Kidney epithelial cell (primary cell): Measurements from ENCODE around the gene ARID4A. TPM values are rescaled to one million over a fixed set of nuclear protein-coding genes. Genes with fewer than 3 reads are reported as not detected.

ENCODE experiments used
- DNase-seq: peaks from one replicate; pipeline ENCODE4 v3.0.0-alpha.2; 2010; ENCODE audit warnings: low read depth
- H3K27me3 ChIP-seq: 2 replicates; pipeline ENCODE4 v1.6.0; 2011; ENCODE audit warnings: low read length; ENCODE audit not compliant: control insufficient read depth, insufficient read depth
- H3K36me3 ChIP-seq: 2 replicates; pipeline ENCODE4 v1.5.1; 2011; ENCODE audit warnings: low read length; ENCODE audit not compliant: control insufficient read depth, insufficient read depth
- H3K4me3 ChIP-seq: 2 replicates; pipeline ENCODE4 v1.5.1; 2011; ENCODE audit warnings: low read depth, mild to moderate bottlenecking, control low read depth, low read length
- CTCF ChIP-seq: IDR thresholded peaks from 2 replicates; pipeline ENCODE4 v1.5.1; 2011; ENCODE audit warnings: mild to moderate bottlenecking, moderate library complexity, low read length, control low read depth, inconsistent platforms; ENCODE audit not compliant: insufficient read depth, poor library complexity, severe bottlenecking
- total RNA-seq: library from RNA; depleted of rRNA; stranded (reverse); fragments of >200 nt; gene quantifications from 2 replicates; pipeline ENCODE4 v1.2.3, GENCODE V29; 2015

Gene ARID4A
- total RNA-seq, 1 donor from 2014 or later: 4.4 TPM

DNA sequence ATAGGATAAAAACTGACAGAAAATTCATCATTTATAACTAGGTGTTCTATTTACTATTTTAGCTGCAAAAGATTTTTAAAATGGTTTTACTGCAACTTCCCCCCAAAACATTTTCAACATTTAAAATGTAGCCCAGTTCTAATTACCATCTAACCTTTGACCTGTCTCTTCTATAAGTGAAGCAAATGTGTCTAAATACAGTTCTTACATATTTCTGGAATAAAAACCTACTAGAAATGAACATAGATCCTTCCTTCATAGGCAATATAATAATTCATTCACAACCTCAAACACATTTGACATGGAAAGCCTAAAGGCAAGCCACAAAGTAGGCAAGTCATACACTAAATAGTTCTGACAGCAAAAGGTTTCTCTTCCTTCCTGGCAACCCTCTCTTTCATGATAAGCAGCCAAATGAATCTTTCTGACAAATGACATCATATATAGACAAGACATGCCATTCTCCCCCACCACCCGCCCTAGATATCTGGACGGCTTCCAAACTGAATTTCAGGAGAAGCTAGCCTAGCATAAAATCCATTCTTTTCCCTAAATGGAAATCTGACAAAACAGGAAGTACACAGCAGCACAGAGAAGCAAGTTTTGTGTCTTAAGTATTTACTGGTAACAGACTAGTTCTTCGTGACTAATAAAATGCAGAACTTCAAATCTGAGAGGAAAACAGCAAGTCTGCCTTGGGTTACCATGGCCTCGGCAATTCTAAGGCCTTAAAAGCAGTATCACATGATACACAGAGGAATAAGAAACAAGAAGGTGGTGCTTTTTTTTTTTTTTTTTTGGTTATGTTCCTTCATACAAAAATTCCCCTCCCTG lies 17.2 kb upstream of the ARID4A start:
- H3K27me3 ChIP-seq: no peaks in the 10 kb centered on the region
- no peak for TF ChIP-seq CTCF
- no peaks in the 10 kb centered on the region for H3K36me3 ChIP-seq
- no peak overlapping the region for H3K4me3 ChIP-seq
- peak; percentile 93 for DNase-seq

DNA sequence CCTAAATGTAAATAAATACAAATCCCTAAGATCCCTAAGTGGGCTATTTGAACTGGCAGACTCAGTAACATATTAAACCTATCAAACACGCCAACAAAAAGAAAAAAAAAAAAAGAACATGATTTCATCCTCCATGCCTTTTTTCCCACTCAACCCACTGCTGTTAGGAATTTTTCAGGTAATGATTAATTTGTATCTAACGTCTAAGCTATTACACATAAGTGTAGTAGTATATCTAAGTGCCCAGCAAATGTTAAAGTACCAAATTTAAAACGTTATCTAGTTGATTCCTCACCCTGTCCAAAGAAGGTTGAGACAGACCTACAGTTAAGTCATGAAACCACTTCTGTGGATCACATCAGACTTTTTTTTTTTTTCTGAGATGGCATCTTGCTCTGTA lies 16.4 kb upstream of the ARID4A start:
- TF ChIP-seq CTCF: no peak
- peak; percentile 69 for DNase-seq
- no peak overlapping the region for H3K4me3 ChIP-seq
- no peaks in the 10 kb centered on the region for H3K27me3 ChIP-seq
- H3K36me3 ChIP-seq: no peaks in the 10 kb centered on the region

- Histone ChIP-seq H3K27me3 (no peaks in the 10 kb centered on the region), H3K4me3 (no peak overlapping the region), H3K36me3 (no peaks in the 10 kb centered on the region)
- no peak for TF ChIP-seq CTCF
- no peak for DNase-seq
These were observed 15.3 kb upstream of the ARID4A start for GRCh38 chr14:58282925-58283593.

DNA sequence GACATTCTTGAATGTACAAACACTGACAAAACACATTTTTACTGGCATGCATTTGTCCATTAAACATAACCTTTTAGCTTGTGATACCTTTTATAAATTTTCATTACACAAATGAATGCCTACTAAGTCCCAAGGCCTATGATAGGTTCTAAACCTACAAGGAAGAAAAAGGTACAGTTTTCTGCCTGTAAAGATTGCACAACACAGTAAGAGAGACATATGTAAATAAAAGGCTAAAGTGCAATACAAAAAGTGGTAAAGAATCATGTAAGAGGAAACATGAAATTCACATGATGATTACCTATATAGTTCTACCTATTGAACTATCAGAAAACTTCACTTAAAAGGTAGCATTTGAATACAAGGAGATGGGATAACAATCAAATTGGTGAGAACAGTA lies 14.6 kb upstream of the ARID4A start:
- no peak for DNase-seq
- Histone ChIP-seq H3K27me3 (no peaks in the 10 kb centered on the region), H3K4me3 (no peak overlapping the region), H3K36me3 (no peaks in the 10 kb centered on the region)
- TF ChIP-seq CTCF: no peak

DNA sequence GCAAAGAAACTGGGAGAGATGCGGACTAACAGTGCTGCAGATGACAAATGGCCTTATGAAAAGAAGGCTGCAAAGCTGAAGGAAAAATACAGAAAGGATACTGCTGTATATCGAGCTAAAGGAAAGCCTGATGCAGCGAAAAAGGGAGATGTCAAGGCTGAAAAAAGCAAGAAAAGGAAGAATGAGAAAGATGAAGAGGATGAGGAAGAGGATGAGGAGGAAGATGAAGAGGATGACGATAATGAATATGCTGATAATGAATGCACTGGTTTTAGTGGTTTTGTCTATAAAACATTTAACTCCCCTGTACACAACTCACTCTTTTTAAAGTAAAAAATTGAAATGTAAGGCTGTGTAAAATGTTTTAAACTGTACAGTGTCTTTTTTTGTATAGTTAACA lies 13.2 kb upstream of the ARID4A start:
- no peak overlapping the region for H3K4me3 ChIP-seq
- DNase-seq: no peak
- TF ChIP-seq CTCF: no peak
- H3K36me3 ChIP-seq: no peaks in the 10 kb centered on the region
- no peaks in the 10 kb centered on the region for H3K27me3 ChIP-seq

DNA sequence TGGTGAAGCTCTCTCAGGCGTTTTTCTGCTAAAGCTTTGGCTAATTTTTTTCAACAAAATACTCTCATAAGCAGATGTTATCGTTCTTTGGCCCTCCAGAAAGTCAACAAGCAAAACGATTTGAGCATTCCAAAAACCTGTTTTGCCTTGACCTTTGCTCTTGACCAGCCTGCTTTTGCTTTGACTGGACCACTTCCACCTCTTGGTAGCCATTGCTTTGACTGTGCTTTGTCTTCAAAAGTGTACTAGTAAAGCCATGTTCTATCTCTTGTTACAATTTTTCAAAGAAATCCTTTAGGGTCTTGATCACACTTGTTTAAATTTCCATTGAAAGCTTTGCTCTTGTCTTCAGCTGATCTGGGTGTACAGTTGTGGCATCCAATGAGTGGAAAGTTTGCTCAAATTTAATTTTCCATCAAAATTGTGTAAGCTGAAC lies 10.7 kb upstream of the ARID4A start:
- DNase-seq: no peak
- H3K4me3 ChIP-seq: no peak overlapping the region
- no peaks in the 10 kb centered on the region for H3K36me3 ChIP-seq
- TF ChIP-seq CTCF: no peak
- H3K27me3 ChIP-seq: no peaks in the 10 kb centered on the region
